PFSK-1 (cell line): ENCODE measurements around the gene WDR38.

Experiments used
- FOXP2 ChIP-seq: optimal IDR thresholded peaks from 2 replicates; pipeline ENCODE3; 2011; ENCODE audit warnings: borderline replicate concordance, control low read depth, inconsistent platforms; ENCODE audit not compliant: insufficient read depth; ENCODE audit errors: extremely low read length, extremely low read depth
- POLR2AphosphoS5 ChIP-seq: IDR thresholded peaks from 2 replicates; pipeline ENCODE4 v1.6.1; 2012; ENCODE audit warnings: low read depth, mild to moderate bottlenecking, control low read depth, low read length, moderate library complexity
- REST ChIP-seq, 2 experiments: IDR thresholded peaks; 2 replicates each; pipeline versions ENCODE4 v1.6.1 to v1.8.0; 2011 to 2012; ENCODE audit warnings: low read depth in 2 of 2, low read length in 2 of 2, control low read depth in 1 of 2, inconsistent platforms in 1 of 2, mild to moderate bottlenecking in 1 of 2, moderate library complexity in 1 of 2; ENCODE audit not compliant: insufficient read depth in 1 of 2
- SIN3A ChIP-seq: IDR thresholded peaks from 2 replicates; pipeline ENCODE4 v1.6.1; 2012; ENCODE audit warnings: mild to moderate bottlenecking, low read length, moderate library complexity, borderline replicate concordance; ENCODE audit not compliant: insufficient read depth
- TAF1 ChIP-seq: IDR thresholded peaks from 2 replicates; pipeline ENCODE4 v1.6.1; 2012; ENCODE audit warnings: low read length, control low read depth, borderline replicate concordance; ENCODE audit not compliant: insufficient read depth

Gene WDR38

GRCh38 chr9:124894741-124895170 lies 41.5 kb downstream of the WDR38 start:
- TF ChIP-seq TAF1 = no peak
- no peak for TF ChIP-seq REST (IDR thresholded peaks at IDR 0.05; ENCODE audit: insufficient read depth in 1 of 2, low read depth in 2 of 2, low read length in 2 of 2)
- TF ChIP-seq POLR2AphosphoS5 = no peak
- no peak for TF ChIP-seq SIN3A
- no peak for TF ChIP-seq FOXP2

GRCh38 chr9:124897570-124898460 lies 44.6 kb downstream of the WDR38 start:
- TF ChIP-seq POLR2AphosphoS5 = no peak
- no peak for TF ChIP-seq FOXP2

GRCh38 chr9:124899845-124900244 lies 46.6 kb downstream of the WDR38 start:
- TF ChIP-seq FOXP2 = no peak
- TF ChIP-seq SIN3A = no peak
- TF ChIP-seq POLR2AphosphoS5 = no peak
- no peak for TF ChIP-seq REST (IDR thresholded peaks at IDR 0.05; ENCODE audit: insufficient read depth in 1 of 2, low read depth in 2 of 2, low read length in 2 of 2)
- no peak for TF ChIP-seq TAF1

- no peak for TF ChIP-seq SIN3A
- TF ChIP-seq TAF1 = no peak
- no peak for TF ChIP-seq REST (IDR thresholded peaks at IDR 0.05; ENCODE audit: insufficient read depth in 1 of 2, low read depth in 2 of 2, low read length in 2 of 2)
- no peak for TF ChIP-seq POLR2AphosphoS5
- TF ChIP-seq FOXP2 = no peak
Measured at GRCh38 chr9:124906966-124907365, 53.7 kb downstream of the WDR38 start.
